Measurements from ENCODE around the gene FLT3.
"Not testable (repeated sequence)": the region's sequence is repeated elsewhere in the genome, so short reads cannot be mapped to it uniquely, and the experiment has no call there.

Gene FLT3

DNA sequence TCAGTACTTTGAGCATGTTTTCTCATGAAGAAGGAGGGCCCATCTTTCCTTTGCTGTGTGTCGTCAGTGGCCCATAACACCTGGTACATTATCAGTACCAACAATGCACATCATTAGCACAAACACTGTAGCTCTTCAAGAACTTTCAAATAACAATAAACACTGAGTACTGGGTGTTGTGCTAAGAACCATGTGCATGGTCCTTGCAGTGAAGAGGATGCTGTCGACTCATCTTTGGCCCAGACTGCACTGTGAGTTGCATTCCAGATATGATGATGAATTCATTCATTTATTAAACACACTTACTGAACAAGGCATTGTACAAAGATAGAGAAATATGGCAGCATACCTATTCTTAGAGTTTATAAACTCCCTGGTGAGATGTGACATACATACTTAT lies 55.8 kb downstream of the FLT3 start:
- DNase-seq (ENCODE audit: low read depth): no peak

DNA sequence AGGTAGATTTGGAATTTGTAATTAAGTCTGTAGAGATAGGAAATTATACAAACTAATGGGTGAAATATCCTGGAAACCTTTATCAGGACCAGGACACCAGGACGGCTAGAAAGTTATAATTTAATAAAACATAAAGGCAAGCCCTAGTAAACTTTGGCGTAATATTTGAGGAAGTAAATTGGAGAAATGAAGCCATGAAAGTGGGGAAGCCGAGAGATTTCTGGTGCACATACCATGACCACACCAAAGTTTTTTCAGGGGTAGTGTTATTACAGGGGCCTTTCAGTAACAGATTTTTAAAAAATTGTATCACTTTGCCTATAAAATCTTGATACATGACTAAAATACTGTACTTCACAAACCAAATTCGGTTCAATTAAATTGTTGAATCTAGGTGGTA lies 57.2 kb downstream of the FLT3 start:
- DNase-seq (ENCODE audit: low read depth): no peak

DNA sequence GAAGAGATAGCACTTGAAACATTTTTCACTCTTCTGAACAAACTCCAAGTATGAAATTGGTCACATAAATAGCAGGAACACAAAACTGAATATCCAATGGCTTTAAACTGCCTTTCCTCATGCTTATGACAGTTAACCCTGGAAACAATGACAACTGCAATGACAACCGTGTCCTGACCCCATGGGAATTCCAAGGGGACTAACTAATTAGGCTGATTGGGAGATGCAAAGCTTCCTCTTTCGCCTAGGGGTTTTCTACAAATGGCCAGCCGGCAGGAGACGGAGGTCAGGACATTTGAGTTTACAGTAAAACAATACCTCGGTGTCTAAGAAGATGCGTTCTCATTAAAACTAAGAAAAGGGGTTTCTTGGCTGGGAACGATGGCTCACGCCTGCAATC lies 58.9 kb downstream of the FLT3 start:
- DNase-seq (ENCODE audit: low read depth): no peak

DNA sequence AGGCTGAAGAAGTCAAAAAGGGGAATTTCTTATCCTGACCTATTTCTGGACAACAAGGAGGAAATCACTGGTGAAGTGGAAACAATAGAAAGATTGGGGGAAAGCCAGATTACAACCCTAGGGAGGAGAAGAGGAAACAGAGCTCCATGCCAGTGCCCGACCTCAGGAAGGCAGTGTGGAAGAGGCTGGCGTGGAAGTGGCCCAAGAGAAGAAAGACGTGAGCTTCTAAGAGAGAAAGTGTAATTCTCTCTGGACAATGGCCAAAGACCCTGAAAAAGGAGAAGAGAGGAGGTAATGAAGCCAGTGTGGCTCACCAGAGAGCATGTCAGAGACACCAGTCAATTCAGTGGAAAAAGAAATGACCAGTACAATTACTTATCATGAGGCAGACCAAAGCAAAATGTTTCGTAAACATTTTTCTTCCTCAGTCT lies 59.3 kb downstream of the FLT3 start:
- no peak for DNase-seq (ENCODE audit: low read depth)

DNA sequence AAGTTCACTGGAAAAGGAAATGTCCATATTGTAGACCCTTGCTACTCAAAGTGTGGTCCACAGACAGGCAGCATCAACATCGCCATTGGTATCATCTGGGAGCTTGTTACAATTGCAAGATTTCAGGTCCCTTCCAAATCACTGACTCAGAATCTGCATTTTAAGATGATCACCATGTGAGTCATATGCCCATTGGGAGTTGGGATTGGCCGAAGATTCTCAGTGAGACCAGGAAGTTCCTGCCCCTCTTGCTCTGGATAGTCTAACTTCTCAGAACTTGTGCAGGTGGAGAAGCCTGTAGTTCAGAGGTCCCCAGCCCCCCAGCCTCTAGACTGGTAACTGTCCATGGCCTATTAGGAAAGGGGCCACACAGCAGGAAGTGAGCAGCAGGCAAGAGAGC lies 63.0 kb downstream of the FLT3 start:
- DNase-seq (ENCODE audit: low read depth): no peak

DNA sequence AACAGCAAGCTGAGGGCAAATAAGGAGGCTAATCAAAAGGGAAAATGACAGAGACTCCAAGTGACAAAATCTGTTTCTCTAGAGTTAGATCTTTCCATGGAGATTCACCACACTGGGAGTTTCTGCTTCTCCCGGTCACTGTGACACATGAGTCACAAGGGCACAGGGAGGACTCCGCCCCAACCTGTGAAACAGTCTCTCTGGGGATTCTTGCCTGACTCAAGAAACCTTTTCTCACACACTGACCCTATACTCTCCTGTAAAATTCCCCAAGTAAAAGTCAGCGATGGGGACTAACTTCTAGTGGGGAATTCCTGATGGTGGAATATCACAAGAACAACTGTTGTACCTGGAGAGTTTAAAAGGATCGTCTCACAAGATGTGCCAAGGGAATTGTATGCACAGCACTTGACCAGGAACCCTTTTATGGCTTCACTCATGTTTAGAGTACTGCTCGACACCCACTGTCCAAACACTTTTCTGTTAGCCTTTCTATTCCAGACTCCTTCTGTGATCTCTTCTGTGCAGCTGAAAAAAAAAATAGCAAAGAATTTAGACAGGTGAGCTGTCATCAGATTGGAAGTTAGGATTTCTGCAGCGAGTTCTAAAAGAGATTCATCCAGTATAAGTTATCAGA lies 65.1 kb downstream of the FLT3 start:
- no peak for DNase-seq (ENCODE audit: low read depth)

DNA sequence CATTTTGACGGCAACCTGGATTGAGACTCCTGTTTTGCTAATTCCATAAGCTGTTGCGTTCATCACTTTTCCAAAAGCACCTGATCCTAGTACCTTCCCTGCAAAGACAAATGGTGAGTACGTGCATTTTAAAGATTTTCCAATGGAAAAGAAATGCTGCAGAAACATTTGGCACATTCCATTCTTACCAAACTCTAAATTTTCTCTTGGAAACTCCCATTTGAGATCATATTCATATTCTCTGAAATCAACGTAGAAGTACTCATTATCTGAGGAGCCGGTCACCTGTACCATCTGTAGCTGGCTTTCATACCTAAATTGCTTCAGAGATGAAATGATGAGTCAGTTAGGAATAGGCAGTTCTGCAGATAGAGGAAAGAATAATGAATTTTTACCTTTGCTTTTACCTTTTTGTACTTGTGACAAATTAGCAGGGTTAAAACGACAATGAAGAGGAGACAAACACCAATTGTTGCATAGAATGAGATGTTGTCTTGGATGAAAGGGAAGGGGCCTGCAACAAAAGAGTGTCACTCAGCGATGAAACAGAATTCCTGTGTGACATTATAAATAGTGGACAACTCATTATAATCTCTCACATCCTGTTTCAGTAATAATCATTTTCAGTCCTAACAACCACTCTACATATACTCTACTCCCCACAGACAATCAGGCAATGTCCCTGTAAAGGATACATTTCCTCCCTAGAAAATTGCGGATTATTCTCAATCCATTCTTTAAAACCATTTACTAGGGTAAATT lies 66.3 kb downstream of the FLT3 start:
- no peak for DNase-seq (ENCODE audit: low read depth)

DNA sequence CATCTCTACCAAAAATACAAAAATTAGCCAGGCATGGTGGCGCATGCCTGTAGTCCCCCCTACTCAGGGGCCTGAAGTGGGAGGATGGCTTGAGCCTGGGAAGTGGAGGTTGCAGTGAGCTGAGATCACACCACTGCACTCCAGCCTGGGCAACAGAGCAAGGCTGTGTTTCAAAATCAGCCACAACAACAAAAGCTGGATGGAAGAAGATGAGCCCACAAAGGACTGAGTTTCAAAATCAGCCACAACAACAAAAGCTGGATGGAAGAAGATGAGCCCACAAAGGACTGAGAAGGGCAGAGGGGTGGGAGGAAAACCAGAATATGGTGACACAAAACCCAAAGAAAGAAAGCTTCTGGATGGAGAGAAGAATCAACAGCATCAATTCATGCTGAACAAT lies 67.9 kb downstream of the FLT3 start:
- not testable (repeated sequence) for DNase-seq (ENCODE audit: low read depth)

DNA sequence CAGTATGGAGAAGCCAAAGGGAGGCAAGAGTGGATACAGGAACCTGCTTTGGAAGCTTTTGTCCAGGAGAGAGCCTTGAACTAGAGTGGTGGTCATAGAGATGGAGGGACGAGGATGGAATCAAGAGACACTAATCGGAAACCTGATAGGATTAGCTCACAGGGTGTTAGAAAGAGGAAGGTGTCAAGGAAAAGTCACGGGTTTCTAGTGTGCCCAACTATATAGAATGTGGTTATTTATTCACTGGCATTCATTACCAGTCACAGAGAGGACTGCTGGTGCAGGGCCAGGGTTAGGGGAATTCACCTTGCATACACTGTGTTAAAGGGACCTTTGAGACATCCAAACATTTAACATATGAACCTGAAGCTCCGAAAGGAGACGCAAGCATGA lies 68.5 kb downstream of the FLT3 start:
- DNase-seq (ENCODE audit: low read depth): no peak

DNA sequence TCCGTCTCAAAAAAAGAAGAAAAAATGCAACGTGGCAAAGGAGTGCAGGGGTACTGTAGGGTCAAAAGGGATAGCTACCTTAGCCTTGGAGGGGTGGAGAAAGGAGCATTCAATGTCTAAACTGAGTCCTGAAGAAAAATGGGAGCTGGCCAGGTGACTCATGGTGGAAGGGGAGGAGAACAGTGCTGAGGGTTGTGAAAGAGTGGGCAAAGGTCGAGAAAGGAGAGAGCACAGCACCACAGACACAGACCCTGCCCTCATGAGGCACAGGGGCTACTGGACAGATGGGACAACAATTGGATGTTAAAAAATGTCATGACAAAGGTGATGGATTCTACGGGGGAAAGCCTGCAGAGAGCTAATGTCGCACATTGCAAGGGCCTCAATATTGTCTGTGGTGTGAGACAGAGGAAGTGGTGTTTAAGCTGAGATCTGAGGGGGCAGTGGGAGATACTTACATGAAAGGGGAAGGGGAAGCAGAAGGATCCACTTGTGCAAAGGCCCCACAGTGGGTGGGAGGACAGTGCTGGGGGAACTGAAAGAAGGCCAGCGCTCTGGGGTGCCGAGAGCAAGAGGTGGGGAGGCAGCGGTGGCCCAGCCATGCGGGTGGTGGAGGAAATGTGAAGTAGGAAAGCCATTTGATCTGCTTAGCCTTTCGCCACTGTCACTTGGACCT lies 69.0 kb downstream of the FLT3 start:
- DNase-seq (ENCODE audit: low read depth): no peak

DNA sequence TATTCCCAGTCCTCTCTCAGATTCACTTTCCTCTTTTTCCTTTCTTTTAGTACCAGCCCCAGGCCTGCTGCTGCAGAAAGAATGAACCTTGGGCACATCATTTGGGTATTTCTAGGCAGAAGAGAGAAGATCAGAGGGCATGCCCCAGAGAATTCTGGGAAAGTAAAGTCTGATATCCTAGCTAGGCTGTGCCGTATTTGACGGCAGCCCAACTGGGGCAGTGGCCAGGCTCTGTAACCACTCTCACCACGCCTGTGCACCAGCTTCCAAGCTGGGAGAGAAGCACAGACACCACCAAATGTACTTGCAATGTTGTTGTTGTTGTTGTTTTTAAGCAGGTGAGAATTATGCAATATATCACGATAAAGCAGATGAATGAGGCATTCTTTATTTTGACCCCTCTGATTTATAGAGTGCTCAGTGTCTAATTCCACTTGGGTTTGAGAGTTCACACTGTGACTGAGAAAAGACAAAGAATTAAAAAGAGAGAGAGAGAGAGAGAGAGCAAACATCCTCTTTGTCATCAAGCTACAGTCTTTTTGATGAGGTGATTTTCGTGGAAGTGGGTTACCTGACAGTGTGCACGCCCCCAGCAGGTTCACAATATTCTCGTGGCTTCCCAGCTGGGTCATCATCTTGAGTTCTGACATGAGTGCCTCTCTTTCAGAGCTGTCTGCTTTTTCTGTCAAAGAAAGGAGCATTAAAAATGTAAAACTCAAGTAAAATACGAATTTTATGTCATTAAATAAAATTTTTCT lies 72.6 kb downstream of the FLT3 start:
- no peak for DNase-seq (ENCODE audit: low read depth)

DNA sequence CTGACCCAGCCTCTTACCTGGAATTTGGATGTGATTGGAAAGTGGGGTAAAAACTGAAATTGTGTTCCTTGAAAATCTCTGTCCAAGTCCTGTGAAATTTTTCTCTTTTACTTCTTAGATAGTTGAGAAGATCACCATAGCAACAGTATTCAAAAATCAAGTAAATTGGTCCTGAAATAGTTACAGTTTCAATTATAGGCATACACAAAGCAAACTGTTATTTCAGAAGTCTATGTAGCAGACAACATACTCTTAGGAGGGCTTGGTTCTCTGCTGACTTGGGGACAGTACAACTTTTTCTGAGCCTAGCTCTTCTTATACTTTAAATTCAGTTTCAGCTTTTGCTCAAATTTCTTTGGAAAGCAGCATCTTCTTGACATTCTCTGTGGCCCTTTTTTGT lies 73.3 kb downstream of the FLT3 start:
- no peak for DNase-seq (ENCODE audit: low read depth)

DNA sequence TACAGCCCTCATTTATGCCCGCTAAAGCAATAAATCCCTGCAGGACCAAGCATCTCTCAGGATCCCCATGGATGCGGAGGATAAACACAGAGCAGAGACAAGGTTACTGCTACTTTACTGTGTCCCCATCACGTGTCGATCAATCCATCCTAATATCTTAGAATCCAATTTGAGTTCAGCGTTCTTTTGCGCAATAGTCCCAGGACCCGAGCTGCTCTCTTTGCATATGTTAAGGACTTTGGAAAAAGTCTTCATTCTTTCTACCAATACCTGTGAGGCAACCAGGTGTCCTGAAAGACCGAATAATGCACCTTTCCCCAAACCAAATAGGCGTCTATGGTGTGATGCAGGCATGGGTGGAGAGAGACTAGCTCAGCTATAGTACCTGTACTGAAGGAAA lies 73.9 kb downstream of the FLT3 start:
- DNase-seq (ENCODE audit: low read depth): no peak

DNA sequence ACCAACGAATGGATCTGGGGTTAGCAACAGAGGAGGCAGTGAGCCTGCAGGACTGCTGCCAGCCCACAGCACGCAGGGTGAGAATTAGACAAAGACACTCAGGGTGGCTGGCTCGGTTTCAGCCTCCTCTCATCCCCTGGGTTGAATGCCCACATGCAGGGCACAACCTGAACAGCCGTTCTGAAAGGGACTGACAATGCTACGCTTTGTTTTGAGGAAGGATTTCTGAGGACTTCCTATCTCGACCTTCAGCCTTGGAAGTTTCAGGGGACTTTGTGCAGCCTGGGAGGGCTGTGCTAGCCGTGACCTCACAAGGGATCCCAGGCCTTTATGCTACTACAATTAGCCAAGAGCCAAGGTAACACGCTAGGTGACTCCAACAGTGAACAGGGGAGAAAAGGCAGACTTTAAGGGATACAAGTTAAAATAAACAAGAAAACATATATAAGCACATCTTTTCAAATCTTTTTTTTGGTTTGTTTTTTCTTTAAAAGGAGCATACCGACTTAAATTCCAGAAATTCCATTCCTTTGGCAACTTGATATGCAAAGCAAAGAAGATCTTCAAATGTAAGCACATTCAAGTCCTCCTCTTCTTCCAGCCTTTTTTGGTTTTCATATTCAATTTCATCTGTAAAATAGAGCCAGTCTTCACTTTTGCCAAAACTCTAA lies 77.4 kb downstream of the FLT3 start:
- no peak for DNase-seq (ENCODE audit: low read depth)

DNA sequence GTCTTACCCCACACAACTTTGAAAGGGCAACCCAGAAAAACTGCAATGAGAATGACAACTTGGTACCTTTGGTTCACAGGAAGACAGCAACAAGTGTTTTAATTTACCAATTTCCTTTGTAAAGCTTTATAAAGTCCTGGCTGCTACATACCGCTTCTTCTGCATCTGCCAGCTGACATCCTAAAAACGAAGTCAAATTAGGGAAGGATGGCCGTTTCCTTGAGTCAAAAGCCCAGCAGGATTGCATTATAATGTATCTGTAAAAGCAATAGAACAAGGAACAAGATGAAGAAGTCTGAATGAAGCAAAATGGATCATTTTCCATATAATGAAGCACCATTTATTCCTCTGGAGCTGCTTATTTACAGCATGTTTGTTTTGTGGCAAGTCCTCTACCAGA lies 86.1 kb downstream of the FLT3 start:
- DNase-seq (ENCODE audit: low read depth): no peak

DNA sequence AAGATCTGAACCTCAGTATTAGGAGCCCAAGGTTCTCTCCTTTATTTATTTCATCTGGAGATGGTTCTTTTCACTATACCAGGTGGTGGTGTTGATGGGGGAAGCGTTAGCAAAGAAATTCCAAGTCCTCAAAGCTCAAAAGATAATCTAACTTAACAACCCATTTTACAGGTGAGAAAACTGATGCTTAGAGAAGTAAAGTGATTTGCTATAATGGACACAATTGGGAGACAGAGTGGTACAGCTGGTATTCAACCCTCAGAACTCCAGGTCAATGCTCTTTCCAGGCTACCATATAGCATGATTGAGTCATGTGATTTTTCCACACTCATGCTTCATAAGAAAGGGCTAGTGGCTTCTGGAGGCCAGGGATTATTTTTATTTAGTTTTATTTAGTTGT lies 86.9 kb downstream of the FLT3 start:
- no peak for DNase-seq (ENCODE audit: low read depth)

DNA sequence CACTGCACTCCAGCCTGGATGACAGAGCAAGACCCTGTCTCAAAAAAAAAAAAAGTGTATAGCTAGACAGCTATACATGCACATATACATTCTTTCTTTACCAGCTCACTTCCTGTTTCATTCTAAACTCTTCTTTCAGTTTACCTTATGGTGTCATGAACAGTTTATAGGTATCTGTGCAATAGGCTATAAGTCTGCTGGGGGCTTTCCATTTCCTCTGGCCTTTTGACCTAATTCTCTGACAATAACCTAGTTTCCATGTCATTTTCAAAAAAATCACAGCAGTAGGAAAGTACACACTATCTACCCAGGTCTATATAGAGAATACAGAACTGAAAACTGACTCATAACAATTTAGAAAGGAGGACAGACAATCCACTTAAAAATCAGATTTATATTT lies 87.5 kb downstream of the FLT3 start:
- DNase-seq (ENCODE audit: low read depth): no peak

DNA sequence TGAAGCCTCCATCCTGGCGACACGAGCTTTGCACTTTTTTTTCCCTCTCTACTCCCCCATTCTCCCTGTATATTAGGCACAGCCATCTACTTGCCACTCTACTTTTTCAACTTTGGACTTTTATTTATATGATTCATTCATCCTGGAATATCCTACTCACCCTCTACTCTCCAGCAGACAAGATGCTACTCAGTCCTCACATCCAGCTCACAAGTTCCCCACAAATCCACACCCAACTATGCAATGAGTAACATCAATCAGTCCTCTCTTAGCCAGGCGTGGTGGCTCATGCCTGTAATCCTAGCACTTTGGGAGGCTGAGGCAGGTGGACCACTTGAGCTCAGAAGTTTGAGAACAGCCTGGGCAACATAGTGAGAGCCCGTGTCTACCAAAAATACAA lies 88.0 kb downstream of the FLT3 start:
- DNase-seq (ENCODE audit: low read depth): no peak

DNA sequence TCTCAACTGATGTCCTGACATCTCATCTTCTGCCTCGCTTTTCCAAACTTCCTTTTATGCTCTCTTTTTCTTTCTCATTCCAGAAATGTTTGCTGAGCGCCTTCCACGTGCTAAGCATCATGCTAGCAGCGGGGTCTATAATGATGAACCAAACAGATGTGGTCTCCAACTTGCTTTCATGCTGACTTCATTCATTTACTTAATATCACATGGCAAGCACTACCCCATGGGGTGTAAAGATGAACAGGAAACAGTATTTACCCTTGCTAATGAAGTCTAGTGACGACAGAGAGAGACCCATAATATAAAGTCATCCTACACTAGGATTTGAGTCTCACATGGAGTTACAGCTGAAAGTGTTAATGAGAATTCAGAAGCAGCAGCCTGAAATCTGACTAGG lies 90.3 kb downstream of the FLT3 start:
- DNase-seq (ENCODE audit: low read depth): no peak

DNA sequence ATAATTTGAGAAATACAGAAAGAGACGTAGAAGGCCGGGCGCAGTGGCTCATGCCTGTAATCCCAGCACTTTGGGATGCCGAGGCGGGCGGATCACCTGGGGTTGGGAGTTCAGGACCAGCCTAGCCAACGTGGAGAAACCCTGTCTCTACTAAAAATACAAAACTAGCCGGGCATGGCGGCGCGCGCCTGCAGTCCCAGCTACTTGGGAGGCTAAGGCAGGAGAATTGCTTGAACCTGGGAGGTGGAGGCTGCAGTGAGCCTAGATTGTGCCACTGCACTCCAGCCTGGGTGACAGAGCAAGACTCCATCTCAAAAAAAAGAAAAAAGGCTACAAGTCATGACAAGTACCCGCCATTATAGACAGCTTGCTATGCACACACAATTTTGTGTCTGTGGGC lies 95.4 kb downstream of the FLT3 start:
- DNase-seq (ENCODE audit: low read depth): not testable (repeated sequence)

DNA sequence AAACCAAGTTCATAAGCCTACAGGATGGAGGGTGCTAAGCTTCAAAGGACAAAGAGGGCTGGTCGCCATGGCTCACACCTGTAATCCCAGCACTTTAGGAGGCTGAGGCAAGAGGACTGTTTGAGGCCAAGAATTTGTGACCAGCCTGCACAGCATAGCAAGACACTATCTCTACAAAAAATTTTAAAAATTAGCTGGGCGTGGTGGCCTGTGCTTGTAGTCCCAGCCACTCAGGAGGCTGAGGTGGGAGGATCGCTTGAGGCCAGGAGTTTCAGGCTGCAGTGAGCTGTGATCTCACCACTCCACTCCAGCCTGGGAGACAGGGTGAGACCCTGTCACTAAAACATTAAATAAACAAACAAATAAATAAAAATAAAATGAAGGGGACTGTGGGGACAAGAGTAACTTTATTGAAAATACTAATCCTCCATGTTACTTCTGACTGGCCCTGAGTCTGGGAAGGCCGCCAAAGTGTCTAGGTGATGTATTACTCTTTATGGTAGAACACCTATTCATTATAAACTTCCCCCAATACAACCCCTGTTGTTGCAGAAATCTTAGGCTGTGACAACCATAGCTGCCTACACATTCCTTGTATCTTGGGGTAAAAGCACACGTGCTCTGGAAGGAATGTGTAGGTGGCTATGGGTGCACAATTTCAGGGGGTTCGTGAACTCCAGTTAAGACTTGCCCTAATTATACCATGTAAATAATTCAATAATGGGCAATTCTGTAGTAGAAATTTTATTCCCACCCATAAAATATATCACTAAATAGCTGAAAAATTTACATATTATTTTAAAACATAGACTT lies 97.3 kb downstream of the FLT3 start:
- no peak for DNase-seq (ENCODE audit: low read depth)

All from CMK (cell line).